Measurements from ENCODE around the gene OR10V1.

The OR10V1 gene

DNA sequence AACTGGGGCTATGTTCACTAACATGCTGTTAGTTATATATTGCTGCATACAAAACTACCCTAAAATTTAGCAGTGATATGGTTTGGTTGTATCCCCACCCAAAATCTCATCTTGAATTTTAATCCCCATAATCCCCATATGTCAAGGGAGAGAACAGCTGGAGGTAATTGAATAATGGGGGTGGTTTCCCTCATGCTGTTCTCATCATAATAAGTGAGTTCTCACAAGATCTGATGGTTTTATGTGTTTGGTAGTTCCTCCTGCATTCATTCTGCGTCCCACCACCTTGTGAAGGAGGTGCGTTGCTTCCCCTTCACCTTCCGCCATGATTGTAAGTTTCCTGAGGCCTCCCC is 34.9 kb downstream of the OR10V1 start:
- no peak overlapping the region for H3K4me3 ChIP-seq (replicated peaks; ENCODE audit: low read depth, low read length)
- TF ChIP-seq, protein P1, sequence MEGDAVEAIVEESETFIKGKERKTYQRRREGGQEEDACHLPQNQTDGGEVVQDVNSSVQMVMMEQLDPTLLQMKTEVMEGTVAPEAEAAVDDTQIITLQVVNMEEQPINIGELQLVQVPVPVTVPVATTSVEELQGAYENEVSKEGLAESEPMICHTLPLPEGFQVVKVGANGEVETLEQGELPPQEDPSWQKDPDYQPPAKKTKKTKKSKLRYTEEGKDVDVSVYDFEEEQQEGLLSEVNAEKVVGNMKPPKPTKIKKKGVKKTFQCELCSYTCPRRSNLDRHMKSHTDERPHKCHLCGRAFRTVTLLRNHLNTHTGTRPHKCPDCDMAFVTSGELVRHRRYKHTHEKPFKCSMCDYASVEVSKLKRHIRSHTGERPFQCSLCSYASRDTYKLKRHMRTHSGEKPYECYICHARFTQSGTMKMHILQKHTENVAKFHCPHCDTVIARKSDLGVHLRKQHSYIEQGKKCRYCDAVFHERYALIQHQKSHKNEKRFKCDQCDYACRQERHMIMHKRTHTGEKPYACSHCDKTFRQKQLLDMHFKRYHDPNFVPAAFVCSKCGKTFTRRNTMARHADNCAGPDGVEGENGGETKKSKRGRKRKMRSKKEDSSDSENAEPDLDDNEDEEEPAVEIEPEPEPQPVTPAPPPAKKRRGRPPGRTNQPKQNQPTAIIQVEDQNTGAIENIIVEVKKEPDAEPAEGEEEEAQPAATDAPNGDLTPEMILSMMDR (IDR thresholded peaks at IDR 0.05; ENCODE audit: low read depth, low read length, missing control alignments), result no peak
- no peak for DNase-seq (ENCODE audit: extremely low read depth, low read depth)

DNA sequence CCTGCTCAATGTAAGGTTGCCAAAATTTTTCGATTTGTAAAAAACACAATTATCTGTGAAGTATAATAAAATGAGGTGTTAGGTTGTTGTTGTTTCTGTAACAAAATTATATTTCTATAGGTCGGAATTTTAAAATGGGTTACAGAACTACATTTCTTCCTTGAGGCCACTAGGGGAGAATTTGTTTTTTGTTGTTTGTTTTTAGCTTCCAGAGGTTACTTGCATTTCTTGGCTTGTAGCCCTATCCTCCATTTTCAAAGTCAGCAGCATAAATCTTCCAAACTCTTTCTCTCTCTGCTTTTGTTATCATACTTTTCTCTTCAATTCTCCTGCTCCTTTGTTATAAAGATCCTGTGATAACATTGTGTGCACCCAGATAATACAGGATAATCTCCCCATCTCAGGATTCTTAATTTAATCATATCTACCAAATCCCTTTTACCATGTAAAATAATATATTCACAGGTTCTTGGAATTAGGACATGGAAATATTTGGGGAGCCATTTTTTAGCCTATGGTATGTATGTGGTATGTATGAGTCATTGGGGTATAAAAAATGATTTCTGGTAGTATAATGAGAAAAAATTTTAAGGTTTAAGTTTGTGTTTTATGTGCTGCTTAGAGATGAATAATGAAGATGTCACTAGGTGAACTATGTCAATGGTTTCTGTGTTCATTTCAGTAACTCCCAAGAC is 35.4 kb downstream of the OR10V1 start:
- no peak overlapping the region for H3K4me3 ChIP-seq (replicated peaks; ENCODE audit: low read depth, low read length)
- no peak for DNase-seq (ENCODE audit: extremely low read depth, low read depth)
- TF ChIP-seq, protein P1 (IDR thresholded peaks at IDR 0.05; ENCODE audit: low read depth, low read length, missing control alignments), result no peak

DNA sequence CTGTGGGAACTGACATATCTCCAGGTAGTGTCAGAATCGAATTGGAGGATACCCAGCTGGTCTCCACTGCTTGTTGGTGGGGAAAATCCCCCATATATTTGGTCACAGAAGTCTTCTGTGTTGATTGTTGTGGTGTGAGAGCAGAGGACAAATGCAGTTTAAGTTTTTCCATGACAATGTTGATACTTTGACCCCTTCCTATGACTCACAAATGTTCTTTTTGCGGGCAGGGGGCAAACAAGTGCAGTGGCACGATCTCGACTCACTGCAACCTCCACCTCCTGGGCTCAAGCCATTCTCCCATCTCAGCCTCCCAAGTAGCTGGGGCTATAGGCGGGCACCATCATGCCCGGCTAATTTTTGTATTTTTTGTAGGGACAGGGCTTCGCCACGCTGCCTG is 37.4 kb downstream of the OR10V1 start:
- TF ChIP-seq, protein P1 (IDR thresholded peaks at IDR 0.05; ENCODE audit: low read depth, low read length, missing control alignments), result no peak
- no peak overlapping the region for H3K4me3 ChIP-seq (replicated peaks; ENCODE audit: low read depth, low read length)
- no peak for DNase-seq (ENCODE audit: extremely low read depth, low read depth)

DNA sequence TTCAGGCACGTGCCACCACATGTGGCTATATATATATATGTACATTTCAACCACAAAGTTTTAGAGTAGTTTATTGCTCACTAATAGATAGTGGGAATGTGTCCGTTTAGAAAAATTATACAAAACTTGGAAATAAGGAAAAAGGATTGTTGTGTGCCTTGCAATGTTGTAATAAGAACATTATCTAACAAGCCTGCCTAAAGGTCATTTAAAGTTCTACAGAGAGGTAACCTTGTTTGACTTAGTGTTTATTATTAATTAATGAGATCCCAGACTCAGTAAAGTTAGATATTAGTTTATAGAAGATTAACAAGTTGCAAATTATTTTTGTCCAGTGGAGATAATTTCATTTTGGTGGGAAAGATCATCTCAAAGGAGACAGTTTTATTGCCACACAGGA is 39.4 kb downstream of the OR10V1 start:
- H3K4me3 ChIP-seq (replicated peaks; ENCODE audit: low read depth, low read length), result no peak overlapping the region
- TF ChIP-seq, protein P1 (IDR thresholded peaks at IDR 0.05; ENCODE audit: low read depth, low read length, missing control alignments), result no peak
- no peak for DNase-seq (ENCODE audit: extremely low read depth, low read depth)

DNA sequence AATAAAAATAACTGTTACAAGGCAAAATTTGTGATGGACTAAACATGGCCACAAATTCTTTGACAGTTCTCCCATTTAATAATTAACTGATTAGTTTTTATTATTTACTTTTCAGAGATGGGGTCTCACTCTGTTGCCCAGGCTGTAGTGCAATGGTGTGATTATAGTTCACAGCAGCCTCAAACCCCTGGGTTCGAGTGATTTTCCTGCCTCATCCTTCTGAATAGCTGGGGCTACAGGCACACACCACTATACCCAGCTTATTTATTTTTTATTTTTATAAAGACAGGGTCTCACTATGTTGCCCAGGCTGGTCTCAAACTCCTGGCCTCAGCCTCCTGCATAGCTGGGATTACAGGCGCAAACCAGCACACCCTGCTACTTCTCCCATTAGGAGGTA is 40.4 kb downstream of the OR10V1 start:
- TF ChIP-seq, protein P1 (IDR thresholded peaks at IDR 0.05; ENCODE audit: low read depth, low read length, missing control alignments), result no peak
- H3K4me3 ChIP-seq (replicated peaks; ENCODE audit: low read depth, low read length), result no peak overlapping the region
- no peak for DNase-seq (ENCODE audit: extremely low read depth, low read depth)

DNA sequence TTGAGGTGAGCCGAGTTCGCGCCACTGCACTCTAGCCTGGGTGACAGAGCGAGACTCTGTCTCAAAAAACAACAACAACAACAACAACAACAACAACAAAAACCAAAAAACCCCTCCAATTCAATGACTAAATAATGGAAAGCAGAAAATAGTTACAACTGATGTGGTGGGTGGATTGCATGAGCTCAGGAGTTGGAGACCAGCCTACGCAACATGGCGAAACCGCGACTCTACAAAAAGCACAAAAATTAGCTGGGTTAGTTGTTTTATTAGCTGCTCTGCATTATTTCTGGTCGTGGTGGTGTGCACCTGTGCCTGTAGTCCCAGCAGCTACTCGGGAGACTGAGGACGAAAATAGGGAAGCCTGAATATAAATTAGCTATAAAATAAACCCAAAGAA is 42.2 kb downstream of the OR10V1 start:
- no peak overlapping the region for H3K4me3 ChIP-seq (replicated peaks; ENCODE audit: low read depth, low read length)
- TF ChIP-seq, protein P1 (IDR thresholded peaks at IDR 0.05; ENCODE audit: low read depth, low read length, missing control alignments), result no peak
- DNase-seq (ENCODE audit: extremely low read depth, low read depth), result no peak

DNA sequence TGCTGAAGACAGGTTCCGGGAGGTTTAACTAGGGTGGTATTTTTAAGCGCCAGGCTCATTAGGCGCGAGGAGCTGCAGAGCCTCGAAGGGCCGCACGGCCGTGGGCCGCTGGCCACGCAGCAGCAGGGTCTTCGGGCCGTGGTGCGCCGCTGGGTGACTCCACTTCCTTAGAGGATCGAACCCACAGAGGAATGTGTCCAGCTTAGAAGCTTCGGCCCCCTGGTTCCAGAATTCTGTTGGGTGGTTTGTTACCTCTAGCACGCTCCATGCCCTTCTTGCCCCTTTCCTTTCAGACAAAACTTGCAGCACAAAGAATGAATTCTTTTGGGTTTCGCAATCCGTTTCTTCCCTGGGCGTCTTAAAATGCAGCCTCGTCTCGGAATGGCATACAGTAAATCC is 44.0 kb downstream of the OR10V1 start:
- DNase-seq (ENCODE audit: extremely low read depth, low read depth), result no peak
- peak overlapping the region; percentile 81 for H3K4me3 ChIP-seq (replicated peaks; ENCODE audit: low read depth, low read length)
- TF ChIP-seq, protein P1 (IDR thresholded peaks at IDR 0.05; ENCODE audit: low read depth, low read length, missing control alignments), result no peak
